Measurements from ENCODE around the gene SLC16A11. TPM values are rescaled to one million over a fixed set of nuclear protein-coding genes. Genes with fewer than 3 reads are reported as not detected.

The SLC16A11 gene
- polyA plus RNA-seq, 1 donor (not counting 4 experiments of a cell fraction or from before 2014, with no cell fraction given): not detected

- no peak overlapping the region for H2AFZ ChIP-seq (ENCODE audit: control insufficient read depth, low read length)
- no peak for TF ChIP-seq EZH2 (IDR thresholded peaks at IDR 0.05; ENCODE audit: low read length)
- TF ChIP-seq CTCF (optimal IDR thresholded peaks at IDR 0.05 in 1 of 3, IDR thresholded peaks at IDR 0.05 in 1 of 3, conservative IDR thresholded peaks at IDR 0.05 in 1 of 3; ENCODE audit: extremely low read depth in 1 of 3, insufficient read depth in 2 of 3, low read length in 3 of 3): no peak
- no peak overlapping the region for H3K9ac ChIP-seq (ENCODE audit: control insufficient read depth, extremely low read depth, insufficient read depth, low read length)
- H3K27me3 ChIP-seq (ENCODE audit: control insufficient read depth, extremely low read depth, insufficient read depth, low read length): peaks cover 12% of the 10 kb centered on the region
- H3K4me3 ChIP-seq (ENCODE audit: control insufficient read depth in 2 of 3, extremely low read depth in 1 of 3, insufficient read depth in 2 of 3, low read depth in 1 of 3, low read length in 3 of 3): no peak overlapping the region
- DNase-seq (ENCODE audit: low read depth, low spot score): no peak
- H4K20me1 ChIP-seq (ENCODE audit: control insufficient read depth, extremely low read depth, insufficient read depth, low read length): no peaks in the 10 kb centered on the region
- H3K4me1 ChIP-seq (ENCODE audit: control insufficient read depth, extremely low read depth, insufficient read depth, low read length): no peaks in the 10 kb centered on the region
- H3K9me1 ChIP-seq (ENCODE audit: control insufficient read depth, extremely low read depth, insufficient read depth, low read length): no peaks in the 10 kb centered on the region
- H3K4me2 ChIP-seq (ENCODE audit: control insufficient read depth, extremely low read depth, insufficient read depth, low read depth, low read length): no peak overlapping the region
- FAIRE-seq: no peak
- H3K79me2 ChIP-seq (ENCODE audit: control insufficient read depth, insufficient read depth, low read length): no peaks in the 10 kb centered on the region
- dilution Hi-C loops (cut with MboI; ENCODE audit: extremely low pct_ligation_motif_present, low sequenced_read_pairs): no loop called here
- H3K9me3 ChIP-seq (ENCODE audit: control insufficient read depth, low read depth, low read length): no peaks in the 10 kb centered on the region
- no peak overlapping the region for H3K27ac ChIP-seq (ENCODE audit: control insufficient read depth, insufficient read depth, low read length)
- H3K36me3 ChIP-seq (ENCODE audit: control insufficient read depth in 2 of 2, extremely low read depth in 1 of 2, insufficient read depth in 2 of 2, low read length in 2 of 2): no peaks in the 10 kb centered on the region
Observed at GRCh38 chr17:7026471-7027115, 17.3 kb downstream of the SLC16A11 start.

- DNase-seq (ENCODE audit: low read depth, low spot score) (no peak), FAIRE-seq (no peak)
- Histone ChIP-seq H3K9ac (ENCODE audit: control insufficient read depth, extremely low read depth, insufficient read depth, low read length) (no peak overlapping the region), H3K36me3 (ENCODE audit: control insufficient read depth in 2 of 2, extremely low read depth in 1 of 2, insufficient read depth in 2 of 2, low read length in 2 of 2) (no peaks in the 10 kb centered on the region), H3K79me2 (ENCODE audit: control insufficient read depth, insufficient read depth, low read length) (no peaks in the 10 kb centered on the region), H3K4me1 (ENCODE audit: control insufficient read depth, extremely low read depth, insufficient read depth, low read length) (no peaks in the 10 kb centered on the region), H3K9me3 (ENCODE audit: control insufficient read depth, low read depth, low read length) (no peaks in the 10 kb centered on the region), H3K9me1 (ENCODE audit: control insufficient read depth, extremely low read depth, insufficient read depth, low read length) (no peaks in the 10 kb centered on the region), H3K4me3 (ENCODE audit: control insufficient read depth in 2 of 3, extremely low read depth in 1 of 3, insufficient read depth in 2 of 3, low read depth in 1 of 3, low read length in 3 of 3) (no peak overlapping the region), H2AFZ (ENCODE audit: control insufficient read depth, low read length) (no peak overlapping the region), H4K20me1 (ENCODE audit: control insufficient read depth, extremely low read depth, insufficient read depth, low read length) (no peaks in the 10 kb centered on the region), H3K27me3 (ENCODE audit: control insufficient read depth, extremely low read depth, insufficient read depth, low read length) (peaks cover 12% of the 10 kb centered on the region), H3K27ac (ENCODE audit: control insufficient read depth, insufficient read depth, low read length) (no peak overlapping the region), H3K4me2 (ENCODE audit: control insufficient read depth, extremely low read depth, insufficient read depth, low read depth, low read length) (no peak overlapping the region)
- TF ChIP-seq CTCF (optimal IDR thresholded peaks at IDR 0.05 in 1 of 3, IDR thresholded peaks at IDR 0.05 in 1 of 3, conservative IDR thresholded peaks at IDR 0.05 in 1 of 3; ENCODE audit: extremely low read depth in 1 of 3, insufficient read depth in 2 of 3, low read length in 3 of 3) (no peak), EZH2 (IDR thresholded peaks at IDR 0.05; ENCODE audit: low read length) (no peak)
- dilution Hi-C loops (cut with MboI; ENCODE audit: extremely low pct_ligation_motif_present, low sequenced_read_pairs): no loop called here
Observed at GRCh38 chr17:7025245-7025644, 18.6 kb downstream of the SLC16A11 start.

Data from keratinocyte (primary cell).